Lower leg skin (tissue), 3 donors: ENCODE results near the gene BCL2L1.

Source experiments
- CTCF ChIP-seq, 3 donors: fragments of 450-650 bp; IDR thresholded peaks; one replicate each; pipeline ENCODE4 v1.5.1; 2016; ENCODE audit warnings: antibody characterized with exemption in 3 of 3, mild to moderate bottlenecking in 3 of 3, moderate library complexity in 2 of 3
- POLR2A ChIP-seq, 2 donors: fragments of 450-650 bp; IDR thresholded peaks; one replicate each; pipeline ENCODE4 v1.6.1; 2016 to 2017; ENCODE audit warnings: antibody characterized with exemption in 2 of 2, mild to moderate bottlenecking in 1 of 2, moderate library complexity in 1 of 2

GRCh38 chr20:31705191-31705590, 17.5 kb downstream of the BCL2L1 start:
- TF ChIP-seq CTCF (IDR thresholded peaks at IDR 0.05) (no peak), POLR2A (IDR thresholded peaks at IDR 0.05) (no peak)
